ENCODE results near the gene CCDC6. TPM values are rescaled to one million over a fixed set of nuclear protein-coding genes. Genes with fewer than 3 reads are reported as not detected.

Gene CCDC6
- polyA plus RNA-seq, 1 donor from 2014 or later = 20.1 TPM

GRCh38 chr10:59891936-59892335 is 14.4 kb downstream of the CCDC6 start:
- Histone ChIP-seq H3K9ac (ENCODE audit: low read length) (no peak overlapping the region), H2AFZ (ENCODE audit: low read depth, low read length) (no peak overlapping the region), H3K9me2 (ENCODE audit: insufficient read depth, low read length) (no peaks in the 10 kb centered on the region), H3F3A (ENCODE audit: insufficient read depth, low read length, poor library complexity, severe bottlenecking) (no peaks in the 10 kb centered on the region), H3K9me3 (ENCODE audit: low read length) (no peaks in the 10 kb centered on the region), H3K4me2 (ENCODE audit: low read length) (no peak overlapping the region), H3K27ac (ENCODE audit: low read length) (no peak overlapping the region), H4K20me1 (ENCODE audit: insufficient read depth) (no peaks in the 10 kb centered on the region), H3K27me3 (ENCODE audit: insufficient read depth, low read depth, low read length) (no peaks in the 10 kb centered on the region), H3K4me3 (ENCODE audit: low read length) (no peak overlapping the region), H3K36me3 (ENCODE audit: insufficient read depth, low read length) (no peaks in the 10 kb centered on the region), H3K79me2 (replicated peaks; ENCODE audit: insufficient read depth, low read length) (peaks cover 44% of the 10 kb centered on the region)
- no peak for TF ChIP-seq RAD21 (conservative IDR thresholded peaks at IDR 0.05)
- no peak for TF ChIP-seq CTCF (IDR thresholded peaks at IDR 0.05; ENCODE audit: poor library complexity, severe bottlenecking)
- TF ChIP-seq TAF1 (IDR thresholded peaks at IDR 0.05; ENCODE audit: low read depth) = no peak
- no peak for TF ChIP-seq POLR2AphosphoS5 (IDR thresholded peaks at IDR 0.05)
- TF ChIP-seq SMC3 (conservative IDR thresholded peaks at IDR 0.05; ENCODE audit: poor library complexity) = no peak
- no peak for TF ChIP-seq MXI1 (conservative IDR thresholded peaks at IDR 0.05; ENCODE audit: poor library complexity, severe bottlenecking)
- TF ChIP-seq EZH2 (IDR thresholded peaks at IDR 0.05; ENCODE audit: borderline replicate concordance, insufficient read depth, low read length, poor library complexity, severe bottlenecking) = no peak
- no peak for TF ChIP-seq EP300 (conservative IDR thresholded peaks at IDR 0.05; ENCODE audit: poor library complexity, severe bottlenecking)
- TF ChIP-seq, protein P1, sequence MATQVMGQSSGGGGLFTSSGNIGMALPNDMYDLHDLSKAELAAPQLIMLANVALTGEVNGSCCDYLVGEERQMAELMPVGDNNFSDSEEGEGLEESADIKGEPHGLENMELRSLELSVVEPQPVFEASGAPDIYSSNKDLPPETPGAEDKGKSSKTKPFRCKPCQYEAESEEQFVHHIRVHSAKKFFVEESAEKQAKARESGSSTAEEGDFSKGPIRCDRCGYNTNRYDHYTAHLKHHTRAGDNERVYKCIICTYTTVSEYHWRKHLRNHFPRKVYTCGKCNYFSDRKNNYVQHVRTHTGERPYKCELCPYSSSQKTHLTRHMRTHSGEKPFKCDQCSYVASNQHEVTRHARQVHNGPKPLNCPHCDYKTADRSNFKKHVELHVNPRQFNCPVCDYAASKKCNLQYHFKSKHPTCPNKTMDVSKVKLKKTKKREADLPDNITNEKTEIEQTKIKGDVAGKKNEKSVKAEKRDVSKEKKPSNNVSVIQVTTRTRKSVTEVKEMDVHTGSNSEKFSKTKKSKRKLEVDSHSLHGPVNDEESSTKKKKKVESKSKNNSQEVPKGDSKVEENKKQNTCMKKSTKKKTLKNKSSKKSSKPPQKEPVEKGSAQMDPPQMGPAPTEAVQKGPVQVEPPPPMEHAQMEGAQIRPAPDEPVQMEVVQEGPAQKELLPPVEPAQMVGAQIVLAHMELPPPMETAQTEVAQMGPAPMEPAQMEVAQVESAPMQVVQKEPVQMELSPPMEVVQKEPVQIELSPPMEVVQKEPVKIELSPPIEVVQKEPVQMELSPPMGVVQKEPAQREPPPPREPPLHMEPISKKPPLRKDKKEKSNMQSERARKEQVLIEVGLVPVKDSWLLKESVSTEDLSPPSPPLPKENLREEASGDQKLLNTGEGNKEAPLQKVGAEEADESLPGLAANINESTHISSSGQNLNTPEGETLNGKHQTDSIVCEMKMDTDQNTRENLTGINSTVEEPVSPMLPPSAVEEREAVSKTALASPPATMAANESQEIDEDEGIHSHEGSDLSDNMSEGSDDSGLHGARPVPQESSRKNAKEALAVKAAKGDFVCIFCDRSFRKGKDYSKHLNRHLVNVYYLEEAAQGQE (IDR thresholded peaks at IDR 0.05; ENCODE audit: borderline replicate concordance) = no peak

DNA sequence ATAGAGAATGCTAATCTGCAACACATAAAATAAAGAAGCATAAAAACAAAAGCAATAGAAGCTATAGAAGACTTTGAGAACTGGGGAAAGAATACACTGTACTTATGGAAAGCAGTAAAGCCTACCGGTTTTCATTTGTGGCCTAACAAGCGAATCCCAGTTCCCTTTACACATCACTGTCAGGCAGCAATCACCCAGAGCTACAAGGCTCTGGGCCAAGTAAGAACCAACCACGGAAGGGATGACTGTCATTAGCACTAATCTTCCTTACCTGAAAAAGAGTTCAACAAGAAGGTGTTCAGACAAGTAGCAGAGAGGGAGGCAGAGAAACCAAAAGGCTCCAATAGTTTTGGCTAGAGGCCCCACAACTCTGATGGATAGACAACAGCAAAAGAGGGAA is 15.0 kb downstream of the CCDC6 start:
- Histone ChIP-seq H3K4me2 (ENCODE audit: low read length) (no peak overlapping the region), H4K20me1 (ENCODE audit: insufficient read depth) (no peaks in the 10 kb centered on the region), H2AFZ (ENCODE audit: low read depth, low read length) (no peak overlapping the region), H3K9ac (ENCODE audit: low read length) (no peak overlapping the region), H3K36me3 (ENCODE audit: insufficient read depth, low read length) (no peaks in the 10 kb centered on the region), H3K9me3 (ENCODE audit: low read length) (no peaks in the 10 kb centered on the region), H3F3A (ENCODE audit: insufficient read depth, low read length, poor library complexity, severe bottlenecking) (no peaks in the 10 kb centered on the region), H3K4me3 (ENCODE audit: low read length) (no peak overlapping the region), H3K27me3 (ENCODE audit: insufficient read depth, low read depth, low read length) (no peaks in the 10 kb centered on the region), H3K27ac (ENCODE audit: low read length) (no peak overlapping the region), H3K79me2 (replicated peaks; ENCODE audit: insufficient read depth, low read length) (peaks cover 44% of the 10 kb centered on the region), H3K9me2 (ENCODE audit: insufficient read depth, low read length) (no peaks in the 10 kb centered on the region)
- TF ChIP-seq MXI1 (conservative IDR thresholded peaks at IDR 0.05; ENCODE audit: poor library complexity, severe bottlenecking) (no peak), TAF1 (IDR thresholded peaks at IDR 0.05; ENCODE audit: low read depth) (no peak), EP300 (conservative IDR thresholded peaks at IDR 0.05; ENCODE audit: poor library complexity, severe bottlenecking) (no peak), SMC3 (conservative IDR thresholded peaks at IDR 0.05; ENCODE audit: poor library complexity) (no peak), POLR2AphosphoS5 (IDR thresholded peaks at IDR 0.05) (no peak), CTCF (IDR thresholded peaks at IDR 0.05; ENCODE audit: poor library complexity, severe bottlenecking) (no peak), RAD21 (conservative IDR thresholded peaks at IDR 0.05) (no peak), EZH2 (IDR thresholded peaks at IDR 0.05; ENCODE audit: borderline replicate concordance, insufficient read depth, low read length, poor library complexity, severe bottlenecking) (no peak)
- TF ChIP-seq, protein P1 (IDR thresholded peaks at IDR 0.05; ENCODE audit: borderline replicate concordance) = no peak

All from neural cell (in vitro differentiated cells).